Measurements from ENCODE around the gene ASIC2. TPM values are rescaled to one million over a fixed set of nuclear protein-coding genes. Genes with fewer than 3 reads are reported as not detected.

ASIC2 gene
- total RNA-seq, 2 experiments from 2014 or later: not detected

DNA sequence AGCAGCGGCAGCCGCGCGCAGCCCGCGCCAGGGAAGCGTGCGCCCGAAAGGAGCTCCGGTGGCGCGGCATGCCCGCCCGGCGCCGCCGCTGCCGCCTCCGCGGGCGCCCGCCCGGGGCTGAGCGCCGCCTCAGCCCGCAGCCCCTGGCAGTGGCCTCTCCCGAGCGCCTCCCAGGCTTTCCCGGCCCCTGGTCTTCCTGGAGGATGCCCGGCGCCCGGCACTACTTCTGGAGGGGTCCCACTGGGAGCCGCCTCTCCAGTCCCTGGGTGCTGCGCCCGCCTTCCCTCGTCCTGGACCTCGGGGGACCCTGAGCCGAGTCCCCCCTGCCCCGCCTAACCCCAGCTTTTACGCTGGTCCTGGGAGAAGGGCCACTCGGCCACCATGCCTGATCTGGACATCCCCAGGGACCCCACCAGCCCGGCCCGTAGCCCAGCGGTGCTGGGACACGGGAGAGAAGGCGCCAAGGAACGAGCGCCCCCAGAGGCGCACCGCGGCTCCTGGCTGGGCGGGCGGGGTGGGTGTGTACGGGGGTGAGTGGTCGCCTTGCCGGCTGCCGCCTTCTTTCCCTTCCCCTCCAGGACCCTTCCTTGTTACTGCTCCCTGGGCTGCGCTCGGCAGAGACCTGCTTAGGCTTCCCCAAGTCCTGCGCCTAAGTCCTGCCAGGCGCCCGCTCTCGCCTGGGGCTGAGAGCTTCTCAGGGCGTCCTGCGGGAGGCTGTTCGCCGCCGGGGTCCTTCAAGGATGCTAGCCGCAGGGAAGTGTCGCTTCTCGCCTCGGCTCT lies 704 bp downstream of the ASIC2 start:
- no peak overlapping the region for H3K4me3 ChIP-seq (ENCODE audit: low read length)
- CTCF ChIA-PET: no interaction called here

DNA sequence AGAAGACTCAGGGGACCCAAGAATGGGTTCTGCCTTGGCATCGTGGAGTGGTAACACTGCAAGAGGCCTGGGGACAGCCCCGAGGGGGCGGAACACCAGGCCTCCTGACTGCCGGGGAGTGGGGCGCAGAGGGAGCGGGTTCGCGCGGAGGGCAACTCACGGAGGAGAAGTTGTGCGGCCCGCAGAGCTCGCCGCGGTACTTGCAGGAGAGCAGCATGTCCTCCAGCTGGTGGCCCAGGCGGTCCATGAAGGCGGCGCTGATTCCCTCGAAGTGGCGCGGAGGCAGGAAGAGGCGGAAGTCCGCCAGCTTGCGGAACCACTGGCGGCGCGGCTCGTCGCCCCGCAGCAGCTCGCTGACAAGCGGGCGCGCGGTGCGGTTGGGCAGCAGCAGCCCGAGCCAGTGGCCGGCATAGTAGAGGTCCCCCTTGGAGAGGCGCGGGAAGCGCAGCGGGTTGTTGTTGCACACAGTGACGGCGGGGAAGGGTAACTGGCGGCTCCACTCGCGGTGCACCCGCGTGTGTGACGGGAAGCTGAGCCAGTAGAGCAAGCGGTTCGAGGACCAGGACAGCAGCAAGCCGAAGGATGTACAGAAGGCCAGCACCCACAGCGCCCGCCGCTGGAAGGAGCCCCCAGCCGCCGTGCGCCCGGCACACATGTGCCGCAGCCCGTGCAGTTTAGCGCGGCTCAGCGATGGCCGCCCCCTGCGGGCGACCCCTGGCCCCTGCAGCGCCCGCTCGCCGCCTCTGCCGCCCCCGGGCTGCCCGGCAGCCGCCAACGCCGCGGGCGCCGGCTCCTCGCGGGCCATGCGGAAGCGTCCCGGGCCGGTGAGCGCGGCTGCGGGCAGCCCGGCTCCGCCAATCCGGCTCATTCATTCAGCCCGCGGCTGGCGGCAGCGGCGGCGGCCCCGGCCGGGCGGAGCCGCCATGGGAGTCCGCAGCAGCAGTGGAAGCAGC lies 1.6 kb downstream of the ASIC2 start:
- DNase-seq (peak in 1 of 14 experiments; percentile 8), ATAC-seq (ENCODE audit: poor library complexity) (no peak)
- H3K27ac Mint-ChIP-seq: no peak overlapping the region
- TF ChIP-seq, protein P1, sequence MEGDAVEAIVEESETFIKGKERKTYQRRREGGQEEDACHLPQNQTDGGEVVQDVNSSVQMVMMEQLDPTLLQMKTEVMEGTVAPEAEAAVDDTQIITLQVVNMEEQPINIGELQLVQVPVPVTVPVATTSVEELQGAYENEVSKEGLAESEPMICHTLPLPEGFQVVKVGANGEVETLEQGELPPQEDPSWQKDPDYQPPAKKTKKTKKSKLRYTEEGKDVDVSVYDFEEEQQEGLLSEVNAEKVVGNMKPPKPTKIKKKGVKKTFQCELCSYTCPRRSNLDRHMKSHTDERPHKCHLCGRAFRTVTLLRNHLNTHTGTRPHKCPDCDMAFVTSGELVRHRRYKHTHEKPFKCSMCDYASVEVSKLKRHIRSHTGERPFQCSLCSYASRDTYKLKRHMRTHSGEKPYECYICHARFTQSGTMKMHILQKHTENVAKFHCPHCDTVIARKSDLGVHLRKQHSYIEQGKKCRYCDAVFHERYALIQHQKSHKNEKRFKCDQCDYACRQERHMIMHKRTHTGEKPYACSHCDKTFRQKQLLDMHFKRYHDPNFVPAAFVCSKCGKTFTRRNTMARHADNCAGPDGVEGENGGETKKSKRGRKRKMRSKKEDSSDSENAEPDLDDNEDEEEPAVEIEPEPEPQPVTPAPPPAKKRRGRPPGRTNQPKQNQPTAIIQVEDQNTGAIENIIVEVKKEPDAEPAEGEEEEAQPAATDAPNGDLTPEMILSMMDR (IDR thresholded peaks at IDR 0.05): no peak
- H3K36me3 Mint-ChIP-seq (ENCODE audit: low read depth): no peaks in the 10 kb centered on the region
- Histone ChIP-seq H3K4me1 (ENCODE audit: insufficient read depth, low read length) (peaks cover 5% of the 10 kb centered on the region), H3K9me3 (ENCODE audit: control insufficient read depth in 1 of 2, insufficient read depth in 1 of 2, low read length in 2 of 2) (no peaks in the 10 kb centered on the region), H3K27ac (ENCODE audit: low read depth in 1 of 2, low read length in 2 of 2) (no peak overlapping the region), H3K4me3 (ENCODE audit: low read length) (no peak overlapping the region), H3K36me3 (ENCODE audit: insufficient read depth, low read length) (no peaks in the 10 kb centered on the region), H3K27me3 (ENCODE audit: control insufficient read depth in 1 of 2, insufficient read depth in 2 of 2, low read length in 2 of 2) (peaks cover 29 to 43% of the 10 kb centered on the region in 2 experiments)
- ChIA-PET CTCF (no interaction called here), POLR2A (no interaction called here)
- H3K27me3 Mint-ChIP-seq: peaks cover 68% of the 10 kb centered on the region
- H3K4me3 Mint-ChIP-seq: peak overlapping the region; percentile 60
- intact Hi-C loops (cut with DNase I, micrococcal nuclease): no loop called here
- H3K9me3 Mint-ChIP-seq: no peaks in the 10 kb centered on the region
- peaks cover 11% of the 10 kb centered on the region for H3K4me1 Mint-ChIP-seq (ENCODE audit: low read depth)

More for the DNA sequence above, 704 bp downstream of the ASIC2 start:
- ATAC-seq (ENCODE audit: poor library complexity) (no peak), DNase-seq (no peak)
- intact Hi-C loops (cut with DNase I, micrococcal nuclease): no loop called here
- Mint-ChIP-seq H3K27me3 (peaks cover 65% of the 10 kb centered on the region), H3K4me3 (no peak overlapping the region), H3K9me3 (no peaks in the 10 kb centered on the region), H3K4me1 (ENCODE audit: low read depth) (peaks cover 11% of the 10 kb centered on the region), H3K27ac (no peak overlapping the region), H3K36me3 (ENCODE audit: low read depth) (no peaks in the 10 kb centered on the region)
- Histone ChIP-seq H3K27ac (ENCODE audit: low read depth in 1 of 2, low read length in 2 of 2) (no peak overlapping the region), H3K4me1 (ENCODE audit: insufficient read depth, low read length) (peaks cover 5% of the 10 kb centered on the region), H3K36me3 (ENCODE audit: insufficient read depth, low read length) (no peaks in the 10 kb centered on the region), H3K27me3 (ENCODE audit: control insufficient read depth in 1 of 2, insufficient read depth in 2 of 2, low read length in 2 of 2) (peaks cover 30 to 43% of the 10 kb centered on the region in 2 experiments), H3K9me3 (ENCODE audit: control insufficient read depth in 1 of 2, insufficient read depth in 1 of 2, low read length in 2 of 2) (no peaks in the 10 kb centered on the region)
- POLR2A ChIA-PET: no interaction called here
- TF ChIP-seq, protein P1 (IDR thresholded peaks at IDR 0.05): no peak

DNA sequence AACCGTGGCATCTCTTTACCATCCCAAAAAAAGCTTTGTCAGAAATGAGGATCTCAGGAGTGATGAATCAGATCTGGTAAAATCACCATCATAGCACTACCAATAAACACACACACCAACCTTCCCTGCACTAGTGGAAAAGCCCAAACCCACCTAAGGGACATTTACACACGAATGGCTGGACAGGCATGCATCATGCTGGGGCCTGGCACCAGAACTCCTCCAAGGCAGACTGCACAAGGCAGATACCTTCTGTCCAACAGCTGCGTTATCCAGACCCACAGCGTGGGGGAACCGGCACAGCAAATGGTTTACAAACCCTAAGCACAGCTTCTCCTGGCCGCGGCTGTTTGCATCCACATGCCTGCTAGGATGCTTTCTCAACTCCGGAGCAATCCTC lies 2.8 kb downstream of the ASIC2 start:
- H3K27me3 ChIP-seq (ENCODE audit: control insufficient read depth in 1 of 2, insufficient read depth in 2 of 2, low read length in 2 of 2): peaks cover 26 to 43% of the 10 kb centered on the region in 2 experiments
- intact Hi-C loops (cut with DNase I, micrococcal nuclease): no loop called here
- H3K4me1 Mint-ChIP-seq (ENCODE audit: low read depth): peaks cover 11% of the 10 kb centered on the region

More for the DNA sequence above, 2.8 kb downstream of the ASIC2 start:
- ChIA-PET POLR2A (no interaction called here), CTCF (no interaction called here)
- no peak overlapping the region for H3K4me3 ChIP-seq (ENCODE audit: low read length)
- DNase-seq (no peak), ATAC-seq (ENCODE audit: poor library complexity) (no peak)
- H3K4me3 Mint-ChIP-seq: no peak overlapping the region
- no peaks in the 10 kb centered on the region for H3K36me3 Mint-ChIP-seq (ENCODE audit: low read depth)
- peaks cover 5% of the 10 kb centered on the region for H3K4me1 ChIP-seq (ENCODE audit: insufficient read depth, low read length)
- TF ChIP-seq, protein P1 (IDR thresholded peaks at IDR 0.05): no peak
- no peaks in the 10 kb centered on the region for H3K9me3 ChIP-seq (ENCODE audit: control insufficient read depth in 1 of 2, insufficient read depth in 1 of 2, low read length in 2 of 2)
- no peak overlapping the region for H3K27ac Mint-ChIP-seq
- no peak overlapping the region for H3K27ac ChIP-seq (ENCODE audit: low read depth in 1 of 2, low read length in 2 of 2)
- peaks cover 63% of the 10 kb centered on the region for H3K27me3 Mint-ChIP-seq
- no peaks in the 10 kb centered on the region for H3K36me3 ChIP-seq (ENCODE audit: insufficient read depth, low read length)
- H3K9me3 Mint-ChIP-seq: no peaks in the 10 kb centered on the region

Measured in CD4-positive, alpha-beta T cell (primary cell).